H1 (cell line): ENCODE data around the gene CIPC. TPM values are rescaled to one million over a fixed set of nuclear protein-coding genes. Genes with fewer than 3 reads are reported as not detected.

Experiments used
- BACH1 ChIP-seq: IDR thresholded peaks from 2 replicates; pipeline ENCODE4 v1.6.1; 2012; ENCODE audit warnings: low read length, improper control_type of control experiment
- BCL11A ChIP-seq, 2 experiments: IDR thresholded peaks; one replicate each; pipeline ENCODE4 v1.6.1; 2011; ENCODE audit warnings: low read depth in 2 of 2, low read length in 2 of 2, mild to moderate bottlenecking in 2 of 2
- CBX5 ChIP-seq: fragments of 300-800, 300-1000 bp; sonication (generic); IDR thresholded peaks from 2 replicates; pipeline ENCODE4 v1.7.1; 2016; ENCODE audit warnings: antibody characterized with exemption, low read length, low read depth
- CHD7 ChIP-seq: fragments of 300-600 bp; sonication (generic); IDR thresholded peaks from 2 replicates; pipeline ENCODE4 v1.7.1; 2012; ENCODE audit warnings: low read length, moderate library complexity, mild to moderate bottlenecking, inconsistent platforms; ENCODE audit not compliant: insufficient replicate concordance
- CTBP2 ChIP-seq: IDR thresholded peaks from 2 replicates; pipeline ENCODE4 v1.7.0; 2011; ENCODE audit warnings: borderline replicate concordance, mild to moderate bottlenecking, moderate library complexity, mixed read lengths, low read length; ENCODE audit not compliant: insufficient read depth, insufficient read length
- HDAC2 ChIP-seq, 2 experiments: fragments of 300-600 bp in 1 of 2; sonication (generic) in 1 of 2; IDR thresholded peaks; 2 replicates each; pipeline ENCODE4 v1.6.1; 2011 to 2012; ENCODE audit warnings: low read depth in 2 of 2, low read length in 2 of 2, mild to moderate bottlenecking in 2 of 2, moderate library complexity in 2 of 2, borderline replicate concordance in 1 of 2, inconsistent platforms in 1 of 2
- NANOG ChIP-seq: IDR thresholded peaks from 2 replicates; pipeline ENCODE4 v1.6.1; 2011; ENCODE audit warnings: low read length, low read depth, mild to moderate bottlenecking, inconsistent platforms; ENCODE audit not compliant: insufficient read depth, poor library complexity, severe bottlenecking
- RXRA ChIP-seq: IDR thresholded peaks from 2 replicates; pipeline ENCODE4 v1.6.1; 2011; ENCODE audit warnings: low read depth, mild to moderate bottlenecking, low read length, moderate library complexity; ENCODE audit not compliant: insufficient read depth
- TAF7 ChIP-seq: optimal IDR thresholded peaks from 2 replicates; pipeline ENCODE3; 2011; ENCODE audit warnings: low read depth, mild to moderate bottlenecking, inconsistent platforms, low read length, moderate library complexity, borderline replicate concordance
- polyA plus RNA-seq, 7 experiments: library from polyadenylated mRNA; depleted of rRNA in 3 of 7; stranded (reverse) in 5 of 7; unstranded in 2 of 7; fragments of >200 nt in 5 of 7; fragments of 200-250 nt in 2 of 7; gene quantifications; 1 replicate in 5 of 7; 2 replicates in 1 of 7; 4 replicates in 1 of 7; pipeline versions ENCODE4 v1.2.1 to v1.2.3, GENCODE V29; 2011 to 2013; ENCODE audit warnings: missing spikeins in 2 of 7, mixed read lengths in 2 of 7
- total RNA-seq: library from RNA; stranded (reverse); fragmentation: NEBNext Ultra II Directional; extraction: Animal tissue kit (Norgen Biotek cat#: 25700); gene quantifications from 2 replicates; pipeline ENCODE4 v1.2.1, GENCODE V29; 2021

CIPC gene
- total and polyA plus RNA-seq, 2 of the 8 experiments (the other 6 are each of a cell fraction or from before 2014, with no cell fraction given): 13.9 to 32.7 TPM

GRCh38 chr14:77106666-77107065 lies 8.6 kb downstream of the CIPC start (continued):
- TF ChIP-seq CHD7 (no peak), NANOG (no peak), CBX5 (no peak), TAF7 (no peak), RXRA (no peak), BACH1 (no peak), HDAC2 (IDR thresholded peaks at IDR 0.05; ENCODE audit: borderline replicate concordance in 1 of 2, low read depth in 2 of 2, low read length in 2 of 2) (no peak), BCL11A (IDR thresholded peaks at IDR 0.05; ENCODE audit: low read depth in 2 of 2, low read length in 2 of 2) (no peak), CTBP2 (no peak)
